Measurements from ENCODE around the gene AGPAT3. TPM values are rescaled to one million over a fixed set of nuclear protein-coding genes. Genes with fewer than 3 reads are reported as not detected.
"Not testable (repeated sequence)": the region's sequence is repeated elsewhere in the genome, so short reads cannot be mapped to it uniquely, and the experiment has no call there.

Gene AGPAT3
- total RNA-seq, 1 experiment from 2014 or later, result 14.7 TPM

DNA sequence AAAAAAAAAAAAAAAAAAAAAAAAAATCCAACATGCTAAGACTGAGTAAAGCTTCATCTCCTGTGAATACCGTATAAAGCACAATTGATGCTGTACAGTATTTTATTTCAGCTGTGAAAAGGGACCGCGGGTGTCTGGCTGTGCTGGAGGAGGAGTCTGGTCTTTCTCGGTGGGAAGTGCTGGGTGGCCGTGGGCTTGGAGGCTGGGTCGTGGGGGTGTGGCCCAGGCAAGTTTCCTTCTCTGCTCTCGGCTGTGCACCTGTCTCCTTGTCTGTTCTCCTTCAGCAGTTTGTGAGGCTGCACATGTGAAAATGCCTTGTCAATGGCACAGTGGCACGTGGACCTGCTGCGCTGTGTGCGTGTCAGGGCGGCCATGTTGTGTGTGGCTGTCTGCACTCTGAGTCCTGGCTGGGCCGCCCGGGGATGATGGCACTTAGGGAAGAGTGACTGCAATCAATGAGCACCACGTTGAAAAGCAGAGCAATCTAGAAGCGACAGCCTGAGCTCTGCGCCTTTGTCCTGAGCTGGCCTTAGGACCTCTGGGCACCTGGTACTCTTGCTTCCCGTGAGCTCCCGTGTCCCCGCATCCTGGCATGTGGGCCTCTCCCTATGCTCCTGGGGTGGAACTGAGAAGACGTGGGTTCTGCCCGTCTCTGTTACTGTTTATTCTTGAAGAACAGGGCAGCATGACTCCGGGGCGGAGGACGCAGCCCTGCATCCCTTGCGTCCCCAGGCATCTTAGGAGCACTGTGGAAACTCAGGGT, 14.5 kb downstream of the AGPAT3 start:
- no peak for DNase-seq (ENCODE audit: low spot score)
- in situ Hi-C loops (cut with HindIII; ENCODE audit: low sequenced_read_pairs), result no loop called here

DNA sequence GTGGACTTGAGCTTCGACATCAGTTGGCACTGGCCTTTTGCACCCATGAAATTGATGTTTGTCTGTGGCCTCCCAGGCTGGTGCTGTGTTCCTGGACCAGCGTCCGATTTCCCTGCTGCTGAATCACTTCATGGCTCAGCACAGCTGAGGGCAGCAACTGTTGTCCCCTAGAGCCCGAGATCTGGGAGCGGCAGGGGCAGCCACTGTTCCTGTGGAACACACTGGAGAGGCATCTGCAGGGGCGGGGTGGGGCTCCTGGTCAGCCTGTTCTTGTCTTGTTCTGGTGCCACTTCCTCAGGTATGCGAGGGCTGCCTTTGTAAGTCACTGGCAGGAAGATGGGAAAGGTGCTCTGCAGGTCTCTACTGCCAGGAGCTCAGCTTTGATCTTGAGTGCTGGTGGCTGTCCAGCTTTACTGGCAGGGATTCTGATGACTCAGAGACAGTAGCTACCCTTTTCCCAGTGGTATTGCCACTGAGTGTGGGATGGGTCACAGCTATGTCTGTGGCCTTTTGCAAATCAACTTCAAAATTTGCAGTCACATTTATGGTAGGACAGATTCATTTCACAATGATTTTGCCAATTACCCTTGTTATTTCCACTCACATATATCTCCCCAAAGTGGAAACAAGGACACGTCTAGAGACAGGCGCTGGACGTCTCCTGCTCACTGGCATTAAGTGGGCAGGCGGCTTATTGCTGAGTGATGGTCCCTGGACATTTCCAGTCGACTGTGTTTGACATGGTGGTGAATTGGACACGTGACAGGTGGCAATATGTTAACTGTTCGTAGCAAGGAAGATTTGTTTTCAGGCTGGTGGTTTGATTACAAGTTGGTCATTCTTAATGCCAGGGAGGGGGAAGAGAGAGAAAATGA, 15.3 kb downstream of the AGPAT3 start:
- DNase-seq (ENCODE audit: low spot score), result peak; percentile 69
- in situ Hi-C loops (cut with HindIII; ENCODE audit: low sequenced_read_pairs), result no loop called here

DNA sequence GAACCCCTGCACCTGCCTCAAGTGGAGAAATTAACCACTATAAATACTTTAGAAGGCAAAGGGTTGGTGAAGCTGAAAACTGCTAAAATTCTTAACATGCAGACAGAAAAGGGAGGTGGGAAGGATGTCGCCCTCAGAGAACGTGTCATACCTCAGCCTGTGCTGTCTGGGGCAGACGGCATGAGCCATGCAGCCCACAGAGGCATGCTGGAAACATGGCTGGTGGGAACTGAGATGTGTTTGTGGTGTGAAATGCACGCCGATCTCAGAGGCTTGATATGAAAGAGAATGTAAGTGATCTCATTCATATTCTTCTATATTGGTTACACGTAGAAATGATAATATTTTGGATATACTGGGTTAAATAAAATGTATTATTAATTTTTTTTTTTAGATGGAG, 16.3 kb downstream of the AGPAT3 start:
- in situ Hi-C loops (cut with HindIII; ENCODE audit: low sequenced_read_pairs), result no loop called here
- no peak for DNase-seq (ENCODE audit: low spot score)

DNA sequence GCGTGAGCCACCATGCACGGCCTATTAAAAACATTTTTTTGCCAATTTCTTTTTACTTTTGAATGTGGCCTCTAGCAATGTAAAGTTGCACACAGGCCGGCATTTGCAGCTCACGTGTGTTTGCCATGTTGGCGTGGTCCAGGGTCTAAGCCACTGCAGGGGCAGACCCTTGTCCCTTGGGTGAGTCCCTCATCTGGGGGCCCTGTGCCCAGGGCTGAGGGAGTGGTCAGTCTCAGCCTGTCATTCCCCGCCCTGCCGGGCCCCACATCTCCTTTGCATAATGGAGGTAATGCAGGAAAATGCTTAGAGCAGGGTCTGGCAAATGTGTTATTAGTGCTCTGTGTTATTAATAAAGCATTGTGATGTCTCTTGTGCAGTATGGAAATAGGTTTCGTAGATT, 16.9 kb downstream of the AGPAT3 start:
- in situ Hi-C loops (cut with HindIII; ENCODE audit: low sequenced_read_pairs), result no loop called here
- no peak for DNase-seq (ENCODE audit: low spot score)

DNA sequence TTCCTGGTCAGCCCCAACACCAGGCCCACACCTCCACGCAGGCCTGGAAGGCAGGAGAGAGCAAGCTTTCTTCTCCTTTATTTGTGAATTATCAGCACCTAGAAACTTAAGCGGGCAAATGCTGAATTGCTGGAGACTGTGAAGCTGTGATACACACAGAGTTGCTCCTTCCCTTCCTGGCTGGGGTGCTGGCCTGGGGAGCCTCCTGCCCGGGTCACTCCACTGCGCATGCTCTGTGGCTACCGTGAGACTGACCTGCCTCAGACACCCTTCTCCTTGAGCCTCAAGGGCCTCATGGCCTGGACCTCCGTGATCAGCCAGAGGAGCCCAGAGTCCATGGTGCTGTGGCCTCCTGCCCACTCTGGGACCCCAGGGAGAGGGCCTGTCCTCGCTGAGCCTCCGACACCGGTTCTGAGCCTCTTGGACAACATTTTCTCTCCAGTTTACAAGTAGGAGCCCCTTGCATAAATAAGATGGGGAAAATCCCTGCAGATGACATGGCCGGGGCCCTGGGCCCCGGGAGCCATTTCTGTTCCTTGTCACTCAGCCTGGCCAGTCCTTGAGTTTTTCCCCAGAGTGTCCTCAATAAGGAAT, 18.0 kb downstream of the AGPAT3 start:
- in situ Hi-C loops (cut with HindIII; ENCODE audit: low sequenced_read_pairs), result no loop called here
- DNase-seq (ENCODE audit: low spot score), result no peak

DNA sequence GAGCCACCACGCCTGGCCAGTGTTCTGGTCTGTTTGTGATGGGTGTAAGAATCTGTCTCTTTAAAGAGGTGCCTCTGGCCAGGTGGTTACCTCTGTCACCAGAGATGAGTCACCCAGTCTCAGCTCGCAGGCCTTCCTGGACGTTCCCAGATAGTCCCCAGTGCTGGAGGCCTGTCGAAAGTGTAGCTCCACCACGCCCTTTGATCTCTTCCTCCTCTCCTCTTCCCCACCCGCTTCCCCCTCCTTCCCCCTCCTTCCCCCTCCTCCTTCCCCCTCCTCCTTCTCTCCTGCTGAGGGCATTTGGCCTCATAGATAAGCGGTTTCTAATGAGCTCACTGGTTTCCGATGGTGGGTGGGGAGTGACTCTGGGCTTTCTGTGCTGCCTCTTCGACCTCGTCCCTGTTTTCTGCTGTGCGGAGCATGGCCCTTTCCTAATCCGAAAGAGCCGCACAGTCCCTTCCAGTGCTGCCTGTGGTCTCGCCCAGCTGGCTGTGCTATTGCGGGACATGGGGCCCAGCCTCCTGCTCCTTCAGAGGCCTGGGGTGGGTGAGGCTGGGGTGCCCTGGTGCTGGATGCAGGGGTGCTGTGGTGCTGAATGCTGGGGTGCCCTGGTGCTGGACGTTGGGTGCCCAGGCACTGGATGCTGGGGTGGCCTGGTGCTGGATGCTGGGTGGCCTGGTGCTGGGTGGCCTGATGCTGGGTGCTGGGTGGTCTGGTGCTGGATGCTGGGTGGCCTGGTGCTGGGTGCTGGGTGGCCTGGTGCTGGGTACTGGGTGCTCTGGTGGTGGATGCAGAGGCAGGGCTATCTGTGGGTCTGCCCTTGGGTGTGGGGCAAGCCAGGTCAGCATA, 19.2 kb downstream of the AGPAT3 start:
- in situ Hi-C loops (cut with HindIII; ENCODE audit: low sequenced_read_pairs), result no loop called here
- no peak for DNase-seq (ENCODE audit: low spot score)

DNA sequence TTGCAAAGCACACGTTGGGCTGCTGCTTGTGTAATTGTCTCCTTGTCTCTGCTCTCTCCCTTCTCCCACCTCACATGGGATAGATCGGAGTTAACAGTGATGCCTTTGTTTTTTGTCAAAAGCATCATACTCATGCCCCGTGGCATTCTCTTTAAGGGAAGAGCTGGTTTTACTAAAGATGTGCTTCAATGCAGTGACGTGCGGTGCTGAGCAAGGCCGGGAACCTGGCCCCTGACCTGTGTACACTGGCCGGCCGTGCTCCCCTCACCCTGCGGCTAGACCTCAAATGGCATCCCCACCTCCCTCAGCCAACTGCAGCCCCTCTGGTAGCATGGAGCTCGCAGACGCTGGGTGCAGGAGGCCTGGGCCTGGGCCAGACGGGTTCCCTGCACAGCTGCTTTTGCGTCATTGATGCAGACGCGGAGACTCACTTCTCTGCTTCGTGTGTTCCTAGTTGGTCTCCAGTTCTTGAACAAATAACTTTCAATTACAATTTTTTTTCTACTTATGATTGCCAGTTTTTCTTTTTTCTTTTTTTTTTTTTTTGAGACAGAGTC, 19.9 kb downstream of the AGPAT3 start:
- in situ Hi-C loops (cut with HindIII; ENCODE audit: low sequenced_read_pairs), result no loop called here

DNA sequence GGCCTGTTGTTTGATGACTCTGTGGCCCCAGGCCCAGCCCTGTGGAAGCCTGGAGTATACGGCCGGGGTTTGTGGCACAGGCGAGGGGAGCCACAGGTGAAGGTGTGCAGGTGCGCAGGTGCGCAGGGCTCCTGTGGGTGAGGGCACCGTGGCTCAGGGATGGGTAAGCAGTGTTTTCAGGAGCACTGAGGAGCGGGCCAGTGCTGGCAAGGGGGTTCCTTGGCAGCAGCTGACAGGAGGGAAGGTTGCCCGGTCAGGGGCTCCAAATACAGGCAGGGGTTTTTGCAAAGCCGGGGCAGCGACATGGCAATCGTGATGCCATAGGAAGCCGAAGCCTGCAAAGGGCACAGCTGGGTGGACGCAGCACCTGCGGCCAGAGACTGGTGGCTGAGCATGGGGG, 20.7 kb downstream of the AGPAT3 start:
- no peak for DNase-seq (ENCODE audit: low spot score)
- in situ Hi-C loops (cut with HindIII; ENCODE audit: low sequenced_read_pairs), result no loop called here

More for the DNA sequence above, 19.9 kb downstream of the AGPAT3 start:
- no peak for DNase-seq (ENCODE audit: low spot score)

DNA sequence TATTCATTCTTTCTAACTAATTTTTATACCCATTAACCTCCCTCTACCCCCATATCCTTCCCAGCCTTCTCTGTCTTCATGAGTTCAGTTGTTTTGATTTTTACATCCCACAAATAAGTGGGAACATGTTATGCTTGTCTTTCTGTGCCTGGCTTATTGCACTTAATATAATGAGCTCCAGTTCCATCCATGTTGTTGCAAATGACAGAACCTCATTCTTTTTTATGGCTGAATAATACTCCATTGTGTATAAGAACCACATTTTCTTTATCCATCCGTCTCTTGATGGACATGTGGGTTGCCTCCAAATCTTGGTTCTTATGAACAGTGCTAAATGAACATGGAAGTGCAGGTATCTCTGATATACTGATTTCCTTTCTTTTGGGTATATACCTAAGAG, 21.5 kb downstream of the AGPAT3 start:
- in situ Hi-C loops (cut with HindIII; ENCODE audit: low sequenced_read_pairs), result no loop called here
- no peak for DNase-seq (ENCODE audit: low spot score)

DNA sequence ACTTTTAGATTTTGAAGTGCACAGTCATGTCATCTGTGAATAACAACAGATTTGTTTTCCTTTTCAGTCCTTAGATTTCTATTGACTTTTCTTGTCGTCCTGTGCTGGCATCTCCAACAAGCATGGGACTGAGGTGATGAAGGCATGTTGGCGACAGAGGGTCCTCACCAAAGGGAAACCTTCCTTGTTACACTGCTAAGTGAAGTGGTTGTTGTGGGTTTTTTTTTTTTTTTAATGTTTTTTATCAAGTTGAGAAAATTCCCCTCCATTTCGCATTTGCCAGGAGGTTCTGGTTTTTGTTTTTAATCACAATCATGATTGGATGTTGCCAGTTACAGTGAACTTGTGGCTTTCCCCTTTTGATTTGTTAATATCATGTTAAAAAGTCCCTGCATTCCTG, 24.0 kb downstream of the AGPAT3 start:
- DNase-seq (ENCODE audit: low spot score), result no peak
- in situ Hi-C loops (cut with HindIII; ENCODE audit: low sequenced_read_pairs), result no loop called here

DNA sequence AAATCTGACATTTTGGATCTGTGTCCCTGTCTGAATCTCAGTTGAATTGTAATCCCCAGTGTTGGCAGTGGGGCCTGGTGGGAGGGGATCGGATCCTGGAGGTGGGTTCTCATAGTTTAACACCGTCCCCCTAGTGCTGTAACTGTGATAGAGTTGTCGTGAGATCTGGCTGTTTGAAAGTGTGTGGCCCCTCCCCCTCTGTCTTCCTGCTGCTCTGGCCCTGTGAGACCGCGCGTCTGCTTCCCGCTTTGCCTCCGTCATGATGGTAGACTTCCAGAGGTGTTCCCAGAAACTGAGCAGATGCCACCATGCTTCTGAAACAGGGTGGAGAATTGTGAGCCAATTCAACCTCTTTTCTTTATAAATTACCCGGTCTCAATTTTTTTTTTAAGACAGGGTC, 25.0 kb downstream of the AGPAT3 start:
- in situ Hi-C loops (cut with HindIII; ENCODE audit: low sequenced_read_pairs), result no loop called here
- DNase-seq (ENCODE audit: low spot score), result no peak

DNA sequence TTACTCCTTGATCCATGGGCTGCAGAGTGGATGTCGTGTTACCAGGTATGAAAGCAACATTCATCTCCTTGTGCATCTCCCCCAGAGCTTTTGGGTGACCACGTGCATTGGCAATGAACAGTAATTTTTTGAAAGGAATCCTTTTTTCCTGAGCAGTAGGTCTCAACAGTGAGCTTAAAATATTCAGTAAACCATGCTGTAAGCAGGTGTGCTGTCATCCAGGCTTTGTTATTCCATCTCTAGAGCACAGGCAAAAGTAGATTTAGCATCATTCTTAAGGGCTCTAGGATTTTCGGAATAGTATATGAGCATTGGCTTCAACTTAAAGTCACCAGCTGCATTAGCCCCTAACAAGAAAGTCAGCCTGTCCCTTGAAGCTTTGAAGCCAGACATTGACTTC, 27.3 kb downstream of the AGPAT3 start:
- in situ Hi-C loops (cut with HindIII; ENCODE audit: low sequenced_read_pairs), result no loop called here
- no peak for DNase-seq (ENCODE audit: low spot score)

DNA sequence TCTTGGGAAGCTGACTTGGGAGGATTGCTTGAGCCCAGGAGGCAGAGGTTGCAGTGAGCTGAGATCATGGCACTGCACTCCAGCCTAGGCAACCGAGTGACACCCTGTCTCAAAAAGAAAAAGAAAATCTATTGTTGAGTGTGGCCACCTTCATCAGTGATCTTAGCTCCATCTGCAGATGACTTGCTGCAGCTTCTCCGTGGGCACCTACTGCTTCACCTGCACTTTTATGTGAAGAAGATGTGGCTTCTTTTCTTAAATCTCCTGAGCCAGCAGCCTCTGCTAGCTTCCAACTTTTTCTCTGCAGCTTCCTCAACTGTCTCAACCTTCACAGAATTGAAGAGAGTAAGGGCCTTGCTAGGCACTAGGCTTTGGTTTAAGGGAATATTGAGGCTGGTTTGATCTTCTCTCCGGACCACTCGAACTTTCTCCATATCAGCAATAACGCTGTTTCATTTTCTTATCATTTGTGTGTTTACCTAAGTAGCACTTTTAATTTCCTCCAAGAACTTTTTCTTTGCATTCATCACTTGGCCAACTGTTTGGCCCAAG, 28.0 kb downstream of the AGPAT3 start:
- in situ Hi-C loops (cut with HindIII; ENCODE audit: low sequenced_read_pairs), result no loop called here

DNA sequence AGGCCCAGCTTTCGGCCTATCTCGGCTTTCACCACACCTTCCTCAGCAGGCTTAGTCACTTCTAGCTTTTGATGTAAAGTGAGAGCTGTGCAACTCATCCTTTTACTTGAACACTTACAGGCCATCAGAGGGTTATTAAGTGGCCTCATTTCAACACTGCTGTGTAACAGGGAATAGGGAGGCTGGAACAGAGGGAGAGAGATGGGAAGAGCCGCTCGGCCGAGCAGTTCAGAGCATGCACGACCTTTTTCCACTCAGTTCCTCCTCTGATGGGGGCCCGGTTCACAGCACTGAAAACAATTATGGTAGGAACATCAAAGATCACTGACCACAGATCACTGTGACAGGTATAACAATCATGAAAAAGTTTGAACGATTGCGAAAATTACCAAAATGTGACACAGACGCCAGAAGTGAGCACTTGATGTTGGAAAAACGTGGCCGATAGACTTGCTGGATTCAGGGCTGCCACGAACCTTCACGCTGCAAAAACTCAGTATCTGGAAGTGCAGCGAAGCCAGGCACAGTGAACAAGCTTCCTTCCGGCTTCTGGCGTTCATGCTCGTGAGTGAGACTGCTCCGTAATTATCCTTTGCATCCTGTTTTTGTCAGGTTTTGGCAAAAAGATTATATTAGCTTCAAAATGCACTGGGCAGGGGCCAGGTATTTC, 28.6 kb downstream of the AGPAT3 start:
- in situ Hi-C loops (cut with HindIII; ENCODE audit: low sequenced_read_pairs), result no loop called here
- no peak for DNase-seq (ENCODE audit: low spot score)

More for the DNA sequence above, 28.0 kb downstream of the AGPAT3 start:
- no peak for DNase-seq (ENCODE audit: low spot score)

DNA sequence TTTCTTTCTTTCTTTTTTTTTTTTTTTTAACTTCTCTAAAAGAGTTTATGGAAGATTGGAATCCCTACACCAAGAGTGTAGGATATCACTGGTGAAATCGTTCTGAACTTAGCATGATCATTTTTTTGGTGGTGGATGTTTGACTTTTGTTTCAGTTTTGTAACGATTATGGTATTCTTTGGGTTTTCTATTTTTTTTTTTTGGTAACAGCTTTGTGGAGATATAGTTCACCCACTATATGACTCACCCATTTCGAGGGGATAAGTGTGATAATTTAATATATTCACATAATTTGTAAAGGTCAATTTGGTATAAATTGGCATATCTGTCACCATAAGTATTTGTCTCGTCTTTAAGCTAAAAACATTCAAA, 29.2 kb downstream of the AGPAT3 start:
- in situ Hi-C loops (cut with HindIII; ENCODE audit: low sequenced_read_pairs), result no loop called here
- DNase-seq (ENCODE audit: low spot score), result no peak

DNA sequence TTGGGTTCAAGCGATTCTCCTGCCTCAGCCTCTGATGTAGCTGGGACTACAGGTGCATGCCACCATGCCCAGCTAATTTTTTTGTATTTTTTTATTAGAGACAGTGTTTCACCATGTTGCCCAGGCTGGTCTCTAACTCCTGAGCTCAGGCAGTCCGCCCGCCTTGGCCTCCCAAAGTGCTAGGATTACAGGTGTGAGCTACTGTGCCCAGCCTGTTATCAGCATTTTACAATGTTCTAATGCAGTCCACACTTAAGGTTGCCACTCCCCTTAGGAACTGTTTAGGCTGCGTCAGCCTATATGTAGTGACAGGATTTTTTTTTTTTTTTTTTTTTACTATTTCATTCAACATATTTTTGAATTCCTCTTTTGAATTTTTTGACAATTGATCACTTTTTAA, 30.2 kb downstream of the AGPAT3 start:
- no peak for DNase-seq (ENCODE audit: low spot score)
- in situ Hi-C loops (cut with HindIII; ENCODE audit: low sequenced_read_pairs), result no loop called here

DNA sequence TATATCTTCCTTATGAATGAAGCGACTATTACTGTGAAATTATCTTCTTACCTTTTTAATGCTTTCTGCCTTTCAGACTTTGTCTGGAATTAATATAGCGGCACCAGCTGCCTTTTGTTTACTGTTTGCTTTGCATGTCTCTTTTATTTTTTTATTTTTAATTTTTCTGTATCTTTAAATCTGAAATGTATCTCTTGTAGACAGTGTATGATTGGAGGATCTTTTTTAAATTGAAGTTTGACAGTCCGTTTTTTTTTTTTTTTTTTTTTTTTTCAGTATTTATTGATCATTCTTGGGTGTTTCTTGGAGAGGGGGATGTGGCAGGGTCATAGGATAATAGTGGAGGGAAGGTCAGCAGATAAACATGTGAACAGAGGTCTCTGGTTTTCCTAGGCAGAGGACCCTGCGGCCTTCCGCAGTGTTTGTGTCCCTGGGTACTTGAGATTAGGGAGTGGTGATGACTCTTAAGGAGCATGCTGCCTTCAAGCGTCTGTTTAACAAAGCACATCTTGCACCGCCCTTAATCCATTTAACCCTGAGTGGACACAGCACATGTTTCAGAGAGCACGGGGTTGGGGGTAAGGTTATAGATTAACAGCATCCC, 31.8 kb downstream of the AGPAT3 start:
- DNase-seq (ENCODE audit: low spot score); in situ Hi-C loops (cut with HindIII; ENCODE audit: low sequenced_read_pairs): not testable (repeated sequence)

Measured in G401 (cell line).